Suppressor macrophage treated with lipopolysaccharide for 1 hour (primary cell): Measurements from ENCODE around the gene MMP10.

Experiments
- DNase-seq, 3 donors: peaks; one replicate each; pipeline ENCODE4 v3.0.0-alpha.2; 2020 to 2022

MMP10 gene

GRCh38 chr11:102724904-102725500 lies 55.4 kb downstream of the MMP10 start, which contains the start of gene MMP8:
Gene MMP8 (minus strand): TSS chr11:102724954. CDS start chr11:102724855, 99 bp downstream.
- no peak for DNase-seq

- peak; percentile 65 to 93 (median 93) for DNase-seq
These were observed 57.6 kb downstream of the MMP10 start for GRCh38 chr11:102722821-102723220.
